Right ventricle myocardium superior (tissue), 1 donor: ENCODE results near the gene ACACA. TPM values are rescaled to one million over a fixed set of nuclear protein-coding genes. Genes with fewer than 3 reads are reported as not detected.
"Not testable (repeated sequence)": the region's sequence is repeated elsewhere in the genome, so short reads cannot be mapped to it uniquely, and the experiment has no call there.

Experiments used
- ATAC-seq: fragments of 200-7000 bp; cut with Tn5 transposase; one replicate; pipeline ENCODE4 v1.9.1; 2020; ENCODE audit warnings: mild to moderate bottlenecking; ENCODE audit not compliant: poor library complexity
- DNase-seq: peaks from one replicate; pipeline ENCODE4 v3.0.0-alpha.2; 2020
- intact Hi-C: fragments of 100-400 bp; cut with DNase I; formaldehyde crosslinking; loops from one replicate; pipeline ENCODE4 v1.11.2; 2022
- total RNA-seq: library from RNA; stranded (reverse); fragmentation: NEBNext Ultra II Directional; extraction: Animal tissue kit (Norgen Biotek cat#: 25700); gene quantifications from one replicate; pipeline ENCODE4 v1.2.1, GENCODE V29; 2021
- donor health status: DM: no; HTN: yes; CAD: no; lungs with severe emphysema.

Gene ACACA
- total RNA-seq, 1 donor from 2014 or later = 15.4 TPM

- intact Hi-C loops = no loop called here
- ATAC-seq (no peak), DNase-seq (no peak)
Measured at GRCh38 chr17:37079065-37079708, 327.4 kb downstream of the ACACA start.

DNA sequence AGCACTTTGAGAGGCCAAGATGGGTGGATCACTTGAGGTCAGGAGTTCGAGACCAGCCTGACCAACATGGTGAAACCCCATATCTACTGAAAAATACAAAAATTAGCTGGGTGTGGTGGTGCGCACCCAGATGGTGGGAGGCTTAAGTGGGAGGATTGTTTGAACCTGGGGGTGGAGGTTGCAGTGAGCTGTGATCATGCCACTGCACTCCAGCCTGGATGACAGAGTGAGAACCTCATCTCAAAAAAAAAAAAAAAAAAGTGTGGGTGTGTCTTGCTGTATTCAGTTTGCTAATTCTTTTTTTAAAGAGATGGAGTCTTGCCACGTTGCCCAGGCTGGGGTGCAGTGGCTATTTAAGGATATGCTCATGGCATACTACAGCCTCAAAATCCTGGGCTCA, 333.2 kb downstream of the ACACA start:
- DNase-seq, intact Hi-C loops, ATAC-seq: not testable (repeated sequence)

- no peak for ATAC-seq
- no peak for DNase-seq
- intact Hi-C loops = no loop called here
Measured at GRCh38 chr17:37069087-37069486, 337.5 kb downstream of the ACACA start.

GRCh38 chr17:37068266-37068665, 338.4 kb downstream of the ACACA start:
- intact Hi-C loops = no loop called here
- no peak for ATAC-seq
- DNase-seq = no peak

GRCh38 chr17:37067555-37068111, 339.0 kb downstream of the ACACA start:
- intact Hi-C loops = no loop called here
- DNase-seq = peak; percentile 47
- peak; percentile 53 for ATAC-seq

GRCh38 chr17:37066322-37067255, 340.0 kb downstream of the ACACA start:
- DNase-seq (no peak), ATAC-seq (no peak)
- intact Hi-C loops = no loop called here

GRCh38 chr17:37065486-37066321, 340.9 kb downstream of the ACACA start:
- DNase-seq (no peak), ATAC-seq (no peak)
- intact Hi-C loops = no loop called here

DNA sequence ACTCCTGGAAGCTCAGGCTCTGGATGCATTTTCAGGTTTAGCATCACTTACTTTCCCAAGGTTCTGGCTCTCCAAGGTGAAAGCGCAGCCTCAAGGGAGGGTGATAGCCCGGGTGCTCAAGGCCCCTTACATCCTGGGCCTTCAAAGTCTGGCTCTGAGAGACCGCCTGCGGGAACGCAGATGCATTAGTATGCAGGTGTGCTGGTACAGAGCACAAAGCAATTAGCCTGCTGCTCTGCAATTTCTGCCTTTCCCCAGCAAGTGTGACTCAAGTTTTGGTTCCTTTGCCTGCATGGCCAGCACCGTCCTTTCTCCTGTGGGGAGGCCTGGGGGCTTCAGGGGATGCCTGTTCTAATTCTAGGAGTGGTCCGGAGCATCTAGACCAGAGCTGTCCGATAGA, 341.7 kb downstream of the ACACA start:
- intact Hi-C loops = no loop called here

GRCh38 chr17:37064206-37064605, 342.4 kb downstream of the ACACA start:
- no peak for DNase-seq
- intact Hi-C loops = no loop called here
- ATAC-seq = no peak

More for the DNA sequence above, 341.7 kb downstream of the ACACA start:
- DNase-seq (no peak), ATAC-seq (no peak)

DNA sequence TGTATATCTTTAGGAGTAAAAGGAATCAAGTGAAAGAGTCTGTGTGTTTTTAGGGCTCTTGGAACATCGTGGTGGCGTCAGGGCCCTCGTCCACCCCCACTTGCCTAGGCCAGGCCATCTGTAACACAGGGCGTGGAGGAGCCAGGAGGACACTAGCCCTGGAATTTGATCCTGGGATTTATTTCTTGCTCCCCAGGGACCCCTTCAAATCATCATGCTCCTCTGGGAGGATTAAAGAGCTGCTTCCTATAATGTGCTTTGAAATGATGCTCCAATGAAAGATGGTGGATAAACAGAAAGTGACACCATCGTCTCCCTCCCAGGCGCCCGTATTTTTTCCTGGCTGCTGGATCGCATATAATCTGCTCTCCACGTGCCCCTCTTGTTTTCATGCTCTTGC, 344.6 kb downstream of the ACACA start:
- DNase-seq (no peak), ATAC-seq (no peak)
- intact Hi-C loops = no loop called here

DNA sequence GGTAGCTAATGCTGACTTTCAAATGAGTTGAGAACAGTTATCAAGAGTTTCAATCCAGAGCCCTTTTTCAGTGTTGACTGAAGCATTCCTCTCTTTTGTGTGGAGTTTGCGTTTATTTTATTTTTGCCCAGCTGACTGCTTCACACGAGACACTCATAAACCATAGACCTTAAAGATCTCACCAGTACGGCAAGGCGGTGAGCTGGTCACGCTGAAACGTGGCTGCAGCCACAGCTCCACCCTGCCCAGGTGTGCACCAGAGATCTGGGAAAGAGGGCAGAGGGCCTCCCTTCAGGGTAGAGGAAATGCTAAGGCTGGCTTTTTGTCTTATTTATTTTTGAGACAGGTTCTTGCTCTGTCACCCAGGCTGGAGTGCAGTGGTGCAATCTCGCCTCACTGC, 345.7 kb downstream of the ACACA start:
- ATAC-seq (no peak), DNase-seq (no peak)
- intact Hi-C loops = no loop called here

DNA sequence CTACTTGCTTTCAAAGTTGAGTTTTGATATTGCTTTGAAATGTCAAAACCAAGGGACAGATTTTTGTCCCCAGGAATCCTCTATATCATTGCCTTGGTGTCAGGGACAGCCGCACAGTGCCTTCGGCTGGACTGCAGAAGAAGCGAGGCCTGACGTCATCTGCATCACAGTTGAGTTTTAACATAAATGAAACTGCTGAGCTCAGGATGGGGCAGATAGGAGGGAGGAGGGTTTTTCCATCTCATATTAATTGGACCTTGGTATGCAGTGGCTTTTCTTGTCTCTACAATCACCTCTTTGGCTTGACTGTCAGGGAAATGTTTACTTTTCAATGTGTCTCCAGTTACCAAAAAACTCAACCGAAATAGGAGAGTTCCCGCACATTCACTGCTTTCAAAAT, 346.5 kb downstream of the ACACA start:
- no peak for DNase-seq
- ATAC-seq = no peak
- intact Hi-C loops = no loop called here

DNA sequence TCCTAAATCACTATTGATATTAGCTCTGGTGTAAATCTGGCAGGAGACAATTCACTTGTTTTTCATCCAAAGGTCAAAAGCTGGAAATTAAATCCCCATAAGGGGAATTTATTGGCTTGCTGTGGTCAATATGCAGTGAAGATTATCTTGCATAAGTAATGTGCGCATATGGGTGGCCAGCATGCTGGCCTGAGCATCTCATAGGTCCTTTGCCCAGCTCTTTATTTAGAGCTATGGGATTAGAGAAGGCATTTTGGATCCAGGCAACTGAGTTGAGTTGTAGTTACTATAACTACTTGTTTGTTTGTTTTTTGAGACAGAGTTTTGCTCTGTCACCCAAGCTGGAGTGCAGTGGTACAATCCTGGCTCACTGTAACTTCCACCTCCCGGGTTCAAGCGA, 347.1 kb downstream of the ACACA start:
- DNase-seq (no peak), ATAC-seq (no peak)
- intact Hi-C loops = no loop called here

DNA sequence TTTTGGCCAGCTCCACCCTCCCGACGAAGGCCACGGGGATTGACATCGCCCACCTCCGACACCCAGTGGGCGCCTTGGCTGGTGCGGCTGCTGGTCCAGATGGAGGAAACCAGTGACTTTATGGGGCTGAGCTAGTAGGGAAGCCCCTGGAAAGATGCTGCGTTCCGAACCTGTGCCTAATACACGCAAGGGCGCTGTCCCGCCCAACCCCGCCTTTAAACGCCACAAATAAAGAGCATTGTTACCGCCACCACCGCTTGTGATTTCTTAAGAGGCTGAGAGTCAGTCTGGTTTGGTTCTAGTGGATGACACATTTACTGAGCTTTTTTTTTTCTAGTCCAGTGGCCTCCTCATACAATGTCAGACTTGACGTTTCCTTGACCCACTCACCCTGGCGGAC, 350.0 kb downstream of the ACACA start:
- ATAC-seq = no peak
- intact Hi-C loops = no loop called here
- no peak for DNase-seq

GRCh38 chr17:37054894-37055293, 351.7 kb downstream of the ACACA start:
- ATAC-seq (no peak), DNase-seq (no peak)
- intact Hi-C loops = no loop called here

- intact Hi-C loops = no loop called here
- ATAC-seq = no peak
- no peak for DNase-seq
Measured at GRCh38 chr17:37052450-37052849, 354.2 kb downstream of the ACACA start.

GRCh38 chr17:37051833-37052232, 354.8 kb downstream of the ACACA start:
- ATAC-seq (no peak), DNase-seq (no peak)
- intact Hi-C loops = no loop called here

DNA sequence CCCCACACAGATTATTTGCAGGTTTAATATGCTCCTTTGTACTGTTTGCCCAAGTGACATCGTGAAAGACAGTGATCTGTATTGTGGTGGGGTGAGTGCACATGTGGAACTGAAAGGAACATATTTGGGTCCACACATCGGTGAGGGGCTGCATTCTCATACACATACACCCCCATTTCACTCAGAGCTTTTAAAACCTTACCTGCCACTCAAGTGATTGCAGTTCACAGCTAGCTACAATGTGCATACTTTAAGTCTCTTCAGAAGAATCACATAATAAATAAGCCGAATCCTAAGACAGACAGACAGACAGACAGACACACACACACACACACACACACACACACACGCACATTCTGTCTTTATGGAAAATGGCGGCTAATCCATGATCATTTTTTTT, 355.3 kb downstream of the ACACA start:
- DNase-seq = no peak

DNA sequence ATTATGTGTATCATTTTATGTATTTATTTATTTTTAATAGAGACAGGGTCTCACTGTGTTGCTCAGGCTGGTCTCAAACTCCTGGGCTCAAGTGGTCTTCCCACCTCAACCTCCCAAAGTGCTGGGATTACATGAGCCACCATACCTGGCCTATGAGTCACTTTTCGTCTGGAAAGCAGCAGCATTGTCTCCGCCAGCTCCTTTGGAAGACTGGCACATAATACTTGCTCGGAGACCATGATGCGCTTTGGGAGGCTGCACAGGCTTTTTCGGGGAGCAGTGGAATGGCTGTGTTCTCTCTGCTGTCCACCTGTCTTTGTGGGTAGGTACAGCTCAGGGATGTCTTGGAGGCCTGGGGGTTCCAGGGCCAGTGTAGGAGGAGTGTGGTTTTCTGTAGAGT, 355.7 kb downstream of the ACACA start:
- DNase-seq = no peak
- no peak for ATAC-seq
- intact Hi-C loops = no loop called here

More for the DNA sequence above, 355.3 kb downstream of the ACACA start:
- intact Hi-C loops = no loop called here
- no peak for ATAC-seq
